Measurements from ENCODE around the gene PKHD1.
"Not testable (repeated sequence)": the region's sequence is repeated elsewhere in the genome, so short reads cannot be mapped to it uniquely, and the experiment has no call there.

PKHD1 gene

DNA sequence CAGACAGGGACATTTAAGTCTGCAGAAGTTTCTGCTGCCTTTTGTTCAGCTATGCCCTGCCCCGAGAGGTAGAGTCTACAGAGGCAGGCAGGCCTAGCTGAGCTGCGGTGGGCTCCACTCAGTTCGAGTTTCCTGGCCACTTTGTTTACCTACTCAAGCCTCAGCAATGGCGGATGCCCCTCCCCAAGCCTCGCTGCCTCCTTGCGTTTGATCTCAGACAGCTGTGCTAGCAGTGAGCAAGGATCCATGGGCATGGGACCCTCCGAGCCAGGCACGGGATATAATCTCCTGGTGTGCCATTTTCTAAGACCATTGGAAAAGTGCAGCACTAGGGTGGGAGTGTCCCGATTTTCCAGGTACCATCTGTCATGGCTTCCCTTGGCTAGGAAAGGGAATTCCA lies 164.9 kb downstream of the PKHD1 start:
- not testable (repeated sequence) for DNase-seq

DNA sequence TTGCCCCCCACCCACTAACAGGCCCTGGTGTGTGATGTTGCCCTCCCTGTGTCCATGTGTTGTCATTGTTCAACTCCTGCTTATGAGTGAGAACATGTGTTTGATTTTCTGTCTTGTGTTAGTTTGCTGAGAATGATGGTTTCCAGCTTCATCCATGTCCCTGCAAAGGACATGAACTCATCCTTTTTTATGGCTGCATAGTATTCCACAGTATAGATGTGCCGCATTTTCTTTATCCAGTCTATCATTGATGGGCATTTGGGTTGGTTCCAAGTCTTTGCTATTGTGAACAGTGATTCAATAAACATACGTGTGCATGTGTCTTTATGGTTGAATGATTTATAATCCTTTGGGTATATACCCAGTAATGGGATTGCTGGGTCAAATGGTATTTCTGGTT lies 169.1 kb downstream of the PKHD1 start:
- DNase-seq = not testable (repeated sequence)

DNA sequence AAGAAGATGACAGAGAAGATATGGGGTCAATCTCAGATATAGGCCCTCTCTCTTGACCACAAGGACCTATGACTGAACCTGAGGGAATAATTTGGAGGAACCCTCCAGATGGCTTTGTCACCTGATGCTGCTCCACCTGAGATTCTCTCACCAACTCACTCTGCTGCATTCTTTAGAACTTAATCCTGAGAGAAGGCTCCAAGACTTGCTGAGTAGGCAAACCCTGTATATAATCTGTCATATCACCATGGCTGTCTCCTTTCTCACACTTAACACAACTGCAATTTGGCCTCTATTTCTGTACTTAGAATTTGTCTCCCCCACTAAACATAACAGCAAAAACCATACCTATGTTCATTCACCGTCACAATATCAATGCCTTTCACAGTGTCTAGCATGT lies 172.3 kb downstream of the PKHD1 start:
- no peak for DNase-seq

DNA sequence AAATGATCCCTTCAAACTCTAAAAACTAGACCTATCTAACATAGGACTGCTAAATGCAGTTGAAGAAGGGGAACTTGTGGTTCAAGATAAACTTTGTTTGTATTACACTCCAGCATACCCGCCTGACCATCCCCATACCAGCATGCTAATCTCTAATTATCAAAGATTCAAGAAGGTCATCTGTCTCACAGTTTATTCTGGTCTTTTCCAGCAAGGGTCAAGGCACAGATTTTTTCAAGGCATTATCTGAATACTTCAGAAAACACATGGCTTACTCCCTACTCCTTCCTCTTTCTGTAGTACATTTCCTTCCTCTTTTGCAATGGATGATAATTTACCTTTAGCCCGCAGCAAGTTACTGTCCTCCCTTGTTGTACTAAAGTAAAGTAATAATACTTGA lies 174.1 kb downstream of the PKHD1 start:
- DNase-seq = no peak

DNA sequence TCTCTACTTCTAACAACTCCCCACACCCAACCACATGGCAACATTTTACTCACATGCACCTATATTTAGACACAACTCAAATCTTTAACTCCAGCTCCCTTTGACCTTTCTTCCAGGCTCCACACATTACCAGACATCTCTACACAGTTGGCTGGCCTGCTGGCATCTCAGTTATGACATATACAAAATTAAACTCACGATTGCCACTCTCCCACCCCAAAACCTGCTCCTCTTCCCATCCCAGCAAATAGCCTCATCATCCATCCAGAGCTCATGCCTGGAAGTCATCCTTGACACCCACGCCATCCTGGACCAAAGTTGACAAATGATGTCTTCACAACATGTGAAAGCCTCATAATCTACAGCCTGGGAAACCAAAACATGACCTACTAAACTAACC lies 176.6 kb downstream of the PKHD1 start:
- DNase-seq = no peak

DNA sequence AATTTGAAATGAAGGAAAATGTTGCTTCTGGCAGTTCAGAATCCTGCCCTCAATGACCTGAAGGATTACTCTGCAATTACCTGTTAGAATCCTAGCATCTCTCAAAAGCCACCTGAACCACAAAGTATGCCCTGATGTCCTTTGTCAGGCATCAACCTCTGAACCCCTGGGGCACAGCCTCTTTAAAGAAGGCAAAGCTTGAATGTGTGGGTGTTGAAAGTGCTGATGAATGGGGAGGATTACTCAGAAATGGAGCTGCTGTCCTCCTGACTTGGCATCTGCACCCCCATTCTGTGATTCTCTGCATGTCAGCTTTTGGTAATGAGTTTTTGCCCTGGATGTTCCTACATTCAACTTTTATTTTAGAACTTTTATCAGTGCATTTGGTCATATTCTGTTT lies 179.2 kb downstream of the PKHD1 start:
- no peak for DNase-seq

DNA sequence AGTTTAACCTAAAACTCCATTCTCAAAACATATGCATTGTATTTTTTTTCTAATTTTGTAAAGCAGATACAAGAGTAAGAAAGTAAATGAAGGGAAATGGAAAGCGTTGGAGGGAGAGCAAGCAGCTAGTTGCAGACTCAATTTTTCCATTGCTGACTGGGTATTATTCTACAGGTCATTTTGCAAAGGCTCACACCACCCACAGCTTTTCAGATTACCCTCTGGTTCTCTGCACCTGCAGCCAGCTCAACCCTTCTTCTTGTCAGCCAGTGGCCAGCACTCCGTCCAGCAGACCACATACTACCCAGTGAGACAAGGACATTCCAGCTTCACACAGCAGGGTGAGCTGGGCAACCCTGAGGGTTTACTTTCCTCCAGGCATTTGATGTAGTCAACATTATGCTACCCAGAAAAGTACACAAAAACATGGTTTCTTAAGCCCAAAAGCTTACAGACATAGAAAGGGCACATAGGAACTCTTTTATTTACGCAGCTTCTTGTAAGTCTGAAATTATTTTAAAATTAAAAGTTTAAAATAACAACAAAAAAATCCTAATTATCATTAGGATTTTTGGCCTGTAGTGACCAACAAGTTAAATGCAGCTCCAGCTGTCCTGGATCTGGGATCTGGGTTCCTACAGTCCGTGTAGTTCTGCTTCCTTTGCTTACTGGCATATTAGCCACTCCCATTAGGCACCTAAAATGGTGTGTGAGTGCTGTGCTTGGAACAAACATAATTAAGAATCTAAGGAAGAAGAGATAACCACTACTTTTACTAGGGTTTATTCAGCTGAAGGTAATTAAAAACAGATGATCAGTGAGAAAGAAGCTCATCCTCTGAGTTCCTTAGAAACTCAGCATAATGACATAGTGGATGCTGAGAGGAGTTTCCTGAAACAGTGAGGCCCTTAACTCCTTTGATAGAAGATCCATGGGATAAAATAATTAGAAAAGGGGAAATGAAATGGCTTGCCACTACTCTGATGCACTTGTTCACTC lies 185.3 kb downstream of the PKHD1 start:
- DNase-seq = no peak

DNA sequence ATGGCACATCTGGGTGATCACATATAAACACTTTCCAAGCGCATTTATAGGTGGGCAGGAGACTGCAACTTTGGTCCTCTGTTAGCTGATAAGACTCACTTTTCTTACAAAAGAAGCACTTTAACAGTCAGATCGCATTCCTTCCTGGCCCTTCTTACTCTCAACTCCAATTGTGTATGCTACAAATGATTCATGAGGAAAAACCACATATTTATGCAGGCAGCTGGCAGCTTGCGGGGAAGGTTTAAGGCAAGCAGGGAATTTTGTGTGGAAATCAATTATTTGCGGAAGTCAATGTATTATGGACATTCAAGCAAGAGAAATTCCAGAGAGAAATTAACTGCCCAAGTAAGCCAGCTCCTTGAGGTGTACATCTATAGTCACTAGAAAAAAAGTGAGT lies 194.0 kb downstream of the PKHD1 start:
- DNase-seq = no peak

DNA sequence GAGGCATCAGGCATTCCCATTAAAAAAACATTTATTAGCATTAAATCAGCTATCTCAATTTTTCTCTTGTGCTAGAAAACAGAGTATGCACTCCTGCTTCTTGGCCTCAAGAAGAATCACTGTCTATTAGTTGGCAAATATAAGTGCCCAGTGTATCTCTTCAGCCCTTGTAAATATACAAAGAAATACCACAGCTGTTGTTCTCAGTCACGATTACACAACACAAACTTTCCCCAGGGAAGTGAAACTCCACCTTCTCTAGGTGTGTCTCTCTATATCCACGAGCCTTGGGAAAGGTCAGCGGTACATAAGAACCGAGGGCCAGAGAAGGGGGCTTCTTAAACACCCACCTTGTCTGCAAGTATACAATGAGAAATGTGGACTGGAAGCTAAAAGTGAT lies 194.7 kb downstream of the PKHD1 start:
- no peak for DNase-seq

DNA sequence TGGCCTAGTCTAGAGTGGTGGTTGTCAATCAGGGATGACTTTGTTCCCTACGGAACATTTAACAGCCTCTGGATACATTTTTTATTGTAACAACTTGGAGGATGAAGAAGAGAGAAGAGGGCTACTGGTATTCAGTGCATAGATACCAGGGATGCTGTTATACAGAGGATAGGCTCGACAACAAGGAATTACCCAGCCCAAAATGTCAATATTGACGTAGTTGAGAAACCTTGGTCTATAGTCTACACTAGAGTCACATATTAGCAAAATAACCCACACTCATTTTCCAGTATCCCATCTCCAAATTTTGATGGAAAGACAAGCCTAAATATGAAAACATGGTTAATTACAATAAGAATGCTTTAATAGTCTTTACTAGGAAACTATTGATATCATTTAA lies 195.1 kb downstream of the PKHD1 start:
- no peak for DNase-seq

DNA sequence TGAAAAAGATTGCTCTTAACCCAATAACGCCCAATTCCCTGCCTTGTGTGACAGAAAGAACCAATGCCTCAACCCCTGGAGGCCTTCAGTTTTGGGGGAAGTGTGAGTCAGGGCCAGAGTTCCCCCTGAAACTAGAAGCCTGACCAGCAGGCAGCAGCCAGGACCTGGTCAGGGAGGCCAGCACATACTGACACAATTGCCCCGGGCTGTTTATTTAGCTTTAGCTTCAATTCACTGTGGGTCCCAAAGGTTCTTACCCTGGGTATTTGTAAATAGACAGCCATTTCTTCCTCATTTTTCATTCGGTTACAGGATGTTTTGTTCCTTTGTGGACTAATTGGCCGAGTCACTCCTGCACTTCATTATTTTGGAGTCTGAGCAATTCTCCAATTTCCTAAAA lies 195.6 kb downstream of the PKHD1 start:
- DNase-seq = no peak

DNA sequence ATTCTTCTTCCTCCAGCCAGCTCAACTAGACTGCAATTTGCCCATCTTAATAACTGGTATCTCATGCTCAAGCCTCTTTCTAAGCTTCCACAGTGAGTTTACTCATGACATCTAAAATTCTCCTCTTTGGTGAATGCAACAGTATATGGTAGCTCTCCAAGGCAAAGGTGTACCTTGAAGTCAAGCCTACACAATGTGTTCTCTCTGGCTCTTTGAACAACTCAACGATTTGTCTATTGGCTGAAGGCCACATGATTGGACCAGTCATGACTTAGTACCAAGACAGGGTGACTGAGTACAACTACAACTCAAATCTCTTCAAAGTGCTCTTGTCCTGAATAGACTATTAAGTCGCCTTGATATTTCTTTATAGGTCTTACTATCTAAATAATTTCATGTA lies 199.6 kb downstream of the PKHD1 start:
- DNase-seq = no peak

DNA sequence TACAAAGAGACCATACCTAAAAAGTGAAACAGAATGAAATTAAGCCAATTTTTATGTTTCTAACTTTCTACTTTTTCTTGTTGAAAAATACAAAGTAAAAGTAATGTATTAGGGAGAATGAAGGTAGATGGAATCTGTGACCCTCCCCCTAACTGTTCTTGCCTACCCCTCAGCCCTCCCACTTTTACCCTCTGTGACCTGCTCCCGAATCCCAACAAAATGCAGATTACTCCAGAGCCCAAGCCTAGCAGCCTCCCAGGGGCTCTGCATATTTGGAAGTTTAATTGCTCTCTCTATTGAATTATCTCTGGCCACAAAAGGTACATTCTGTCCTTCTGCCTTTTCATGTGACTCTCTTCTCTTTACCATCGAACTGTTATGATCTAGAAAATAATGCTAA lies 201.5 kb downstream of the PKHD1 start:
- no peak for DNase-seq

DNA sequence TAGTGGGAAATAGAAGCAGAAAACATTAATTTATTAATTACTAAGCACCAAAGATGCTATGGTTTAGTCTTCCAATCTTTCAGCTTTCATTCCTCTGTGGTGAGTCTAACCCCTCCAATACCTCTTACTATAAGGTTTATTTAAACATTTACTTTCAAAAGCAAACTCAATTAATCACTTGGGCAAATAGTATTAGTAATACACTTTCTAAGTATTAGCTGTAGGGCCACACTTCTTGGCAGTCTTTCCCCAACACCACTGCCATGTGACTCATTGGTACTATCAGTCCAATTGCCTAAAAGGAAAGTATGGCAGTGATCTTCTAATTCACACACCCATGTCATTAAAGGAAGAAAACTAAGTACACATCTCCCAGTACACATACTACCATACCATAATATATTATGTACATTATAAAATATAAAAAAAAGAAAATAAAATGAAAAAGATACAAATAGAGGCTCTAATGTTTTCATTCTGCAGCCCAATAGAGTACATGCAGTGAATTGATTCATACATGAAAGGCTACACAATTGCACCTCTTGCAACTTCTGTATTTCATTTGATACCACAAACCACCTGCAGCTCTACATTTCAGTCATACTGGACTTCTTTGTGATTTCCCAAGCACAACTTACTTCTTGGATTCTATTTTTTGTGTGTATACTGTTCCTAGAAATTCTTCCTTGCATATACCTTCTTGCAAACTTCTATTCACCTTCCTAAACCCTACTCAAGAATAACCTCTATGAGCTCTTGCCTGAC lies 218.6 kb downstream of the PKHD1 start:
- DNase-seq = no peak

DNA sequence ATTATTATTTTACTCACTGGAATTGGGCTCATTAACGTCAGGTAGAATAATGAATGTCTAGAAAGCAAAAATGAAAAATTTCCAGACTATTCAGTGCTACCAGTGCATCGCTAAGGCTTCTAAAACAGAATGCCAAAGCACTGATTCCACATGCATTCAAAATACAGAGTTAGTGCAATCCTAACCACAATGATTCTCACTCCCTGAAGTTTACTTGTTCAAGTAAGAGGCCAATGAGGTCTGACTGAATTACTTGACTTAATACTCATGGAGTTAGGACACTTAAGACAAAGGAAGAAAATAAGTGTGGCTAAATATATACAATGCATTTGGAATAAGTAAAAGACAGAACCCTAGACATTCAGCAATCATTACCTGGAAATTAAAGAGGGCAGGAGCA lies 220.5 kb downstream of the PKHD1 start:
- DNase-seq = no peak

DNA sequence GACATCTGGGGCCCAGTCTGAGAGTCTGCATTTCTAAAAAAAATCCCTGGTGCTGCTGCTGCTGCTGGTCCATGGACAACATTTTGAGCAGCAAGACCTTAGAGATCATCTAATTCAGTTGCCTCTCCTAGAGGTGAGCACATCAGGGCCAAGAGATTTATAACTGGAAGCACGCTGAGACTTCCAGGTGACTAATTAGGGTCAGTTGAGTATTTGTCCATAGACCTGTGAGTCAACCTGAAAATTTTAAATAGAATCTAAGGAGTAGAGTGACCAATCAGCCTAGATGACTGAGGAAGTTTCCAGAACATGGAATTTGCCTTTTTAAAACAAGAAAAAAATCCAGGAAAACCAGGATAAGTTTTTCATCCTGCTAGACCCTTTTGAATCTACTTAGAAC lies 221.4 kb downstream of the PKHD1 start:
- DNase-seq = no peak

DNA sequence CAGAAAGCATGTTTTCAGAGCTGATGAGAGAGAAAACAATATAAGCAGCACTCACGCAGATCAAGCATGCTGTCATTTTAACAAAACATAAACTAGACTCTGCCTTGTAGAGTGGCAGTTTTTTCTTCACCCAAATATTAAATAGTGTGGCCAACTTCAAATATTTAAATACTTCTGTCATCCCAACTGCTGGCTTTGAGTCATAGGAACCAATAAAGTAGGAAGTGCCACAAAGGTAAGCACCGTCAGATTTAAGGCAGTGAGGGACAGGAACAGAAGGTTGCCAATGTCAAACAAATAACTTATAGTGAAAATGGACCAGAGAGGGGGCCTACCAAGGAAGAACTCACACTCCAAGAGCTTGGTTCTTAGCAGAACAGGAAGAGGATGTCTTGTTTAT lies 222.2 kb downstream of the PKHD1 start:
- no peak for DNase-seq

DNA sequence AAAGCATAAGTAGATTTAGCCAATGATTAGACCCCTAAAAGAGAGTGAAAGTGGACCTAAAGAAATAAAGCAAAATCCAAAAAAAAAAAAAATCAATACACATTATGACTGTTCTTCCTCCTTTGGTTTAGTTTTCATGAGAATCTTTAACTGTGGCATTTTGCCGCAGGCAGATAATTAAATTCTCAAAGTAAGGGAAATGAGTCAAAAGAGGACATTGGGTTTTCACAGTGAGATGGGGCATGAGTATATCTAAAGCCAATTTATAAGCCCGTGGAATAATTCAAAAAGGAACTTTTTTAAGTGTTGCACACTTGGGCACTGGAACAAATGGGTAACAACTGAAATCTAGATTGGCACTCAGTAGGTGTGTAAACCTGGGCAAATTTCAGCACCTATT lies 230.3 kb downstream of the PKHD1 start:
- DNase-seq = no peak

DNA sequence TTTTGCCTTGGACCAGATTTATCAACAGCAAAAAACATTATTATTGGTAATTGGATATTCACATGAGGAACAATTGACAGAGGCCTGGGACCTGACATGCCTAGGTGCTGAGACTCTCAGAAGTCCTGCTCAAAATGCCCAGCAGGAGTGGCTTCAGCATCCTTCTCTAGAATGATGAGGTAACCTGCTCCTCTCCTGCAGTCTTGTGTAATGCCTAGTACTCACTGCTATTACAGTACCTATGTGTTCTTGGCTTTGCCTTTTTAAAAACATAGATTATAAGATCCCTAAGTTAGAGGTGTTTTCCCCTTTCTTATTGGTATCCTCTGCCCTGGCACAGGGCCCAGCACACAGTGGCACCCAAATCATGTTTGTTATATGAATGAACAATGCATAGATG lies 230.9 kb downstream of the PKHD1 start:
- no peak for DNase-seq

DNA sequence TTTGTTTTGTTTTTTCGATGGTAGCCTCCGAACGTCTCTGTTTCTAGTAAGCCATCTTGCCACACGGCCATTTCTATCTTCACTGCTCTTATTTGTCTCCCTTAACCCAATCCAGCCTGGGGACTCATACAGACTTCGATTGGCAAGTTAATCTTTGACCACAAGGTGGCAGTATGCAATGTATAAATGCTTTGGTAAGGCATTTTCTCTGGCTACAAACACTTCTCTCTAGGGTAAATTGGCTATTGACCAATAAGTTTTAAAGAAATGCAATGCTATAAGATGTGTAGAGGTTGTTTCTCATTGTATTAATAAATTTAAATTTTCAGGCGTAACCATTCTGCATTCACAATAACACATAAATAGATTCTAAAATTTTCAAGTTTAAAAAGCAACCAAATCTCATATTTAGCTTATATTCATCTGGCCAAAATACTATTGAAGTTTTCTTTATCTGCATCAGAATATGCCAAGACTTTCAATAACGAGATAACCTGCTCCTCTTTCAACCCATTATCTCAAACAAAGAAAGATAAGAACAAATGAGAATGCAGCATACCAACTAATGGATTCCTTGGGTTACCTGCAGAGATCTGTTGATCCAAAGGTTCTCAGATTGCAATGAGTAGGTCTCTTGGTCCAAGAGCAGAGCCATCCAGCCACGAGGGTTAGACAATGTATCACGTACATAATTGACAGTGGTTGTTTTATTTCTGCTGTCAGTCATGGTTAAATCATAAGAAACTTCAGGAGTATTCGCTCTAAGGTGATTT lies 231.9 kb downstream of the PKHD1 start:
- DNase-seq = peak; percentile 78

DNA sequence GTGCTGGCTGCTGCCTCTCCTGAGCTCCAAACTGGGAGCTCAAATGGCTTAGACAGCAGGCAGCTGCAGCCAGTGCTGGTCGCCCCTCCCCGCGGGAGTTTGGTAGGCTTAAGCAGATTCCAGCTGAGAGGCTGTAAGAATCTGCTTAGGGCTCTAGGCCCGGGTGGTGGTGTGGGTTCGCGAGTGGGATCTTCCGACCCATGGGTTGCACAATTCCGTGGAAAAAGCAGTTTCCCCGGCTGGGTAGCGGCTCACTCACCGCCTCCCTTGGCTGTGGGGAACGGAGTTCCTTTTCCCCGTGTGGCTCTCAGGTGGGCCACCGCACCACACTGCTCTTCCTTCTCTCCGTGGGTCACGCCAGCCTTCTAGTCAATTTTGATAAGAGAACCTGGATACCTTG lies 232.5 kb downstream of the PKHD1 start:
- no peak for DNase-seq

DNA sequence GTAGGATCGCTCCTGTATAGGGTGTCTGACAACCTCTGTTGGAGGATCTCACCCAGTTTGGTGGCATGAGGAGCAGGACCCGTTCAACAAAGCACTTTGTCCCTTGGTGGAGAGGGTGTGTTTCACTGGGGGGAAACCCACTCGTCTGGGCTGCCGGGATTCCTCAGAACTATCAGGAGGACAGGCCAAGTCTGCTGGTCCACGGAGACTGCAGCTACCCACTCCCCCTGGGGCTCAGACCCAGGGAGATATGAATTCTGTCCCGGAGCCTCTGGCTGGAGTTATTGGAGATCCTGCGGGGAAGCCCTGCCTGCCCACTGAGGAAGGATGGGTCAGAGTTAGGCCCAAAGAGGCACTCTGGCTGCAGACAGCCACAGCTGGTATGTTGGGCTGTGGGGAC lies 233.1 kb downstream of the PKHD1 start:
- DNase-seq = no peak

DNA sequence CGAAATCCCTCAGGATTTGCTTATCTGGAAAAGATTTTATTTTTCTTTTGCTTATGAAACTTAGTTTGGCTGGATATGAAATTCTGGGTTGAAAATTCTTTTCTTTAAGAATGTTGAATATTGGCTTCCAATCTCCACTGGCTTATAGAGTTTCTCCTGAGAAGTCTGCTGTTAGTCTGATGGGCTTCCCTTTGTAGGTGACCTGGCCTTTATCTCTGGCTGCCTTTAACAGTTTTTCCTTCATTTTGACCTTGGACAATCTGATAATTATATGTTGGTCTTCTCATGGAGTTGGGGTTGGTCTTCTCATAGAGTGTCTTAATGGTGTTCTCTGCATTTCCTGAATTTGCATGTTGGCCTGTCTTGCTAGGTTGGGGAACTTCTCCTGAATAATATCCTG lies 234.3 kb downstream of the PKHD1 start:
- not testable (repeated sequence) for DNase-seq
